NB4 (cell line): ENCODE measurements around the gene ARHGAP5.

Source experiments
- POLR2A ChIP-seq: IDR thresholded peaks from 2 replicates; pipeline ENCODE4 v1.6.1; 2011; ENCODE audit warnings: mild to moderate bottlenecking; ENCODE audit not compliant: insufficient read length; ENCODE audit errors: extremely low read depth
- TF ChIP-seq, protein P1 (sequence below): IDR thresholded peaks from one replicate; pipeline ENCODE4 v1.5.1; 2012; ENCODE audit warnings: low read depth, low read length

DNA sequence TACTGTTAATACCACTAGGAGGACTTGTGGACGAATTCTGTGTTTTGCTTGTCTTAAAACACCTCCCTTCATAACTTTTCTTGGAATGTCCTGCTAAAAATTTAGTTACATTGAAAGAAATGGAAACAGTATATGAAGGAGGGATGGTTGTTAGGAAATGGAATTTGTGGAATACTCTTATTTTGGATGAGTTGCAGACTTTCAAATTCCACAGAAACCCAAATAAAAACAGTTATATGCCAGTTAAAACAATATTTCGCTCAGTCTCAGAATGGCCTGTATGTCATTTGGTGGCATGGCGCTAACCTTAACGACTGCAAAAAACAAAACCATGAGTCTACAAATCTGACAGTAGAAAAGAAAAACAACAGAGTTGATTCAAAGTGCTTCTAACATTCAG lies 12.2 kb upstream of the ARHGAP5 start:
- TF ChIP-seq, protein P1, sequence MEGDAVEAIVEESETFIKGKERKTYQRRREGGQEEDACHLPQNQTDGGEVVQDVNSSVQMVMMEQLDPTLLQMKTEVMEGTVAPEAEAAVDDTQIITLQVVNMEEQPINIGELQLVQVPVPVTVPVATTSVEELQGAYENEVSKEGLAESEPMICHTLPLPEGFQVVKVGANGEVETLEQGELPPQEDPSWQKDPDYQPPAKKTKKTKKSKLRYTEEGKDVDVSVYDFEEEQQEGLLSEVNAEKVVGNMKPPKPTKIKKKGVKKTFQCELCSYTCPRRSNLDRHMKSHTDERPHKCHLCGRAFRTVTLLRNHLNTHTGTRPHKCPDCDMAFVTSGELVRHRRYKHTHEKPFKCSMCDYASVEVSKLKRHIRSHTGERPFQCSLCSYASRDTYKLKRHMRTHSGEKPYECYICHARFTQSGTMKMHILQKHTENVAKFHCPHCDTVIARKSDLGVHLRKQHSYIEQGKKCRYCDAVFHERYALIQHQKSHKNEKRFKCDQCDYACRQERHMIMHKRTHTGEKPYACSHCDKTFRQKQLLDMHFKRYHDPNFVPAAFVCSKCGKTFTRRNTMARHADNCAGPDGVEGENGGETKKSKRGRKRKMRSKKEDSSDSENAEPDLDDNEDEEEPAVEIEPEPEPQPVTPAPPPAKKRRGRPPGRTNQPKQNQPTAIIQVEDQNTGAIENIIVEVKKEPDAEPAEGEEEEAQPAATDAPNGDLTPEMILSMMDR, result no peak
- TF ChIP-seq POLR2A, result no peak
